ENCODE data around the gene MOB3C.

MOB3C gene

DNA sequence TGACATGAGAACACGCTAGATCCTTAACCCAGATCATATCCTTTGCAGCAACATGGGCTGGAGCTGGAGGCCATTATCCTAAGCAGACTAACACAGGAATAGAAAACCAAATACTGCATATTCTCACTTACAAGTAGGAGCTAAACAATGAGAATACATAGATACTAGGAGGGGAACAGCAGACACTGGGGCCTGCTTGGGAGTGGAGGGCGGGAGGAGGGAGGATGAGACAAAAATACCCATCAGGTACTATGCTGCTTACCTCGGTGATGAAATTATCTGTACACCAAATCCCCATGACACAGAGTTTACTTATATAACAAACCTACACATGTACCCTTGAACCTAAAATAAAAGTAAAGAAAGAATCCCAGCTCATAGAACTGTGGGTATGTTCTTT lies 1.2 kb upstream of the MOB3C start:
- peak overlapping the region; percentile 90 for H3K4me3 Mint-ChIP-seq
- peaks cover 42% of the 10 kb centered on the region for H3K4me1 Mint-ChIP-seq
- peak overlapping the region; percentile 76 for H3K27ac Mint-ChIP-seq
- H3K9me3 Mint-ChIP-seq: no peaks in the 10 kb centered on the region
- no peaks in the 10 kb centered on the region for H3K27me3 Mint-ChIP-seq
- H3K36me3 Mint-ChIP-seq: no peaks in the 10 kb centered on the region

DNA sequence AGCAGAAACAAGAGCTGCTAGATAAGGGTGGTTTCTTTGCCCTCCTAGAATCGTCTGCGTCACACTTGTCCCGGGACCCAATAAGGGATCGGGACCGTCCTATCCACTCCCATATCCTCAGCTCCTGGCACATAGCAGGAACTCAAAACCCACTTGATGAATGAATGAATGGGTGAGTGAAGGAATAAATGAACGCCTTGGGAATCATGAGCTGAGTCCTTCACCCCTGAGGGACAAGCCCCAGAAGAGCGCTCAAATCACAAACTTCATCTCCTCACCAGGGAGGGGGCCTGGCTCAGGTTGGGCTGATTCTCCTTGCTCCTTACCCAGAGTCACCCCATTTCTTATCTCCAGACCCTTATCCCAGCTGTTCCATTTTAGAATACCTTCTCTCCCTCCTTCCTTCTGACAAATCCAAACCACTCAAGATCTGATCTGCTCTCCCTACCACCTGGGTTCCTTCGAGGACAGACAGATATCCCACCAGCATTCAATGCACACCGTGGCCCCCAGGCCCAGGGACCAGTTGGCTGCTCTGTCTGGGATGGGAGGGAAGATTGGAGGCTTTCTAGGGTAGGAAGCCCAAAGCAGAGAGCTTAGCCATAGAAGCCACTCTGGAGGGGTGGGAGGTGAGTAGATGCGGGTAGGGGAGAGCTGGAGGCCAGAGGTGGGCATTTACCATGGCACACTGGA lies 643 bp upstream of the MOB3C start:
- no peaks in the 10 kb centered on the region for H3K27me3 Mint-ChIP-seq
- peak overlapping the region; percentile 90 for H3K4me3 Mint-ChIP-seq
- peak overlapping the region; percentile 89 for H3K27ac Mint-ChIP-seq
- H3K9me3 Mint-ChIP-seq: no peaks in the 10 kb centered on the region
- peaks cover 46% of the 10 kb centered on the region for H3K4me1 Mint-ChIP-seq
- H3K36me3 Mint-ChIP-seq: no peaks in the 10 kb centered on the region

- Mint-ChIP-seq H3K27ac (peak overlapping the region; percentile 65), H3K4me3 (peak overlapping the region; percentile 90), H3K27me3 (no peaks in the 10 kb centered on the region), H3K4me1 (peaks cover 54% of the 10 kb centered on the region), H3K36me3 (no peaks in the 10 kb centered on the region), H3K9me3 (no peaks in the 10 kb centered on the region)
These were observed 876 bp downstream of the MOB3C start for GRCh38 chr1:46615735-46616134.

DNA sequence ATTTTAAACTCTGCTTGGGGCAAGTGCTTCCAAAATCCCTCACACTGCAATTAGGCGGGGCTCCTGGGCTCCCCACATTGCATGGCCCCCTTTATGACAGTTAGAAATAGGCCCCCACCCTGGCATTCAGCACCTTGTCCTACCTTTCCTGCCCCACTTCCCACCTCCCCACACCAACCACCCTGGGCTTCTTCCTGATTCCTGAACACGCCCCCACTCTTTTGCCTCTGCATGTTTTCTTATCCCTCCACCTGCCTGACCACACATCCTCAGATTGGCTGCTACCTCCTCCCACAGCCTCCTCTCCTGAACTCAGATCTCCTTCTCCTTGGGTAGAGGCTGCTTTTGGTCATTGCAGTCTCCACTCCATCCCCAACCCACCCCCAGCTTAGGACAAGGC lies 1.5 kb downstream of the MOB3C start:
- H3K27ac Mint-ChIP-seq: no peak overlapping the region
- H3K9me3 Mint-ChIP-seq: no peaks in the 10 kb centered on the region
- peak overlapping the region; percentile 90 for H3K4me3 Mint-ChIP-seq
- H3K36me3 Mint-ChIP-seq: no peaks in the 10 kb centered on the region
- H3K27me3 Mint-ChIP-seq: no peaks in the 10 kb centered on the region
- H3K4me1 Mint-ChIP-seq: peaks cover 56% of the 10 kb centered on the region

- no peak overlapping the region for H3K27ac Mint-ChIP-seq
- peaks cover 61% of the 10 kb centered on the region for H3K4me1 Mint-ChIP-seq
- peak overlapping the region; percentile 47 for H3K4me3 Mint-ChIP-seq
- no peaks in the 10 kb centered on the region for H3K9me3 Mint-ChIP-seq
- H3K36me3 Mint-ChIP-seq: peaks cover 3% of the 10 kb centered on the region
- no peaks in the 10 kb centered on the region for H3K27me3 Mint-ChIP-seq
These were observed 2.0 kb downstream of the MOB3C start for GRCh38 chr1:46614604-46614984.

GRCh38 chr1:46613661-46614603 lies 2.7 kb downstream of the MOB3C start:
- H3K27ac Mint-ChIP-seq: no peak overlapping the region
- peaks cover 3% of the 10 kb centered on the region for H3K36me3 Mint-ChIP-seq
- H3K27me3 Mint-ChIP-seq: no peaks in the 10 kb centered on the region
- H3K9me3 Mint-ChIP-seq: no peaks in the 10 kb centered on the region
- peak overlapping the region; percentile 33 for H3K4me3 Mint-ChIP-seq
- H3K4me1 Mint-ChIP-seq: peaks cover 62% of the 10 kb centered on the region

GRCh38 chr1:46612937-46613660 lies 3.5 kb downstream of the MOB3C start:
- peaks cover 62% of the 10 kb centered on the region for H3K4me1 Mint-ChIP-seq
- H3K27me3 Mint-ChIP-seq: no peaks in the 10 kb centered on the region
- H3K4me3 Mint-ChIP-seq: peak overlapping the region; percentile 33
- no peak overlapping the region for H3K27ac Mint-ChIP-seq
- no peaks in the 10 kb centered on the region for H3K9me3 Mint-ChIP-seq
- peaks cover 3% of the 10 kb centered on the region for H3K36me3 Mint-ChIP-seq

DNA sequence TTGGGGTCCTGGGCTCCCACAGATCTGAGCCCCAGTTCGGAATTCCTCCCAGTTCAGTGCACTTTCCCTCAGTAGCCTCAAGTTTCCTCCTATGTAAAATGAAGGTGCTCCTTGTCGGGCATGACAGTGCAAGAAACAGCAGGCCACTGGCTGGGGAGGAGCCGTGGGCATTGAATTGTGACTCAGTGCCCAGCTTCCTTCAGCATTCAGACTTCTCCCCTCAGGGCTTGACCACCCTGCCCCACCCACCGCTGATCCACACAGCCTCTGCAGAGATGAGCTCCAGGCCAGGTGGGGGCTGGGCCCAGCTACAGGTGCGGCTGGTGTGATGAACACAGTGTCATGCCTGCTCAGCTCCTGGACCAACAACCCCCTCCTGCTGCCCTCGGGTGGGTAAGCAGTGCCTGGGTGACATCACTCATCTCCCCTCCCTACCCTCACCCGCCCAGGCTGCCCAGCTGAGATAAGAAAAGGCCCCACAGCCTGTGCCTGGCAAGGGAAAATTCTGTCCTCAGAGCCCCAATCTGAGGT lies 4.9 kb downstream of the MOB3C start:
- no peak overlapping the region for H3K4me3 Mint-ChIP-seq
- H3K27me3 Mint-ChIP-seq: no peaks in the 10 kb centered on the region
- H3K9me3 Mint-ChIP-seq: no peaks in the 10 kb centered on the region
- no peak overlapping the region for H3K27ac Mint-ChIP-seq
- H3K36me3 Mint-ChIP-seq: peaks cover 3% of the 10 kb centered on the region
- peaks cover 53% of the 10 kb centered on the region for H3K4me1 Mint-ChIP-seq

DNA sequence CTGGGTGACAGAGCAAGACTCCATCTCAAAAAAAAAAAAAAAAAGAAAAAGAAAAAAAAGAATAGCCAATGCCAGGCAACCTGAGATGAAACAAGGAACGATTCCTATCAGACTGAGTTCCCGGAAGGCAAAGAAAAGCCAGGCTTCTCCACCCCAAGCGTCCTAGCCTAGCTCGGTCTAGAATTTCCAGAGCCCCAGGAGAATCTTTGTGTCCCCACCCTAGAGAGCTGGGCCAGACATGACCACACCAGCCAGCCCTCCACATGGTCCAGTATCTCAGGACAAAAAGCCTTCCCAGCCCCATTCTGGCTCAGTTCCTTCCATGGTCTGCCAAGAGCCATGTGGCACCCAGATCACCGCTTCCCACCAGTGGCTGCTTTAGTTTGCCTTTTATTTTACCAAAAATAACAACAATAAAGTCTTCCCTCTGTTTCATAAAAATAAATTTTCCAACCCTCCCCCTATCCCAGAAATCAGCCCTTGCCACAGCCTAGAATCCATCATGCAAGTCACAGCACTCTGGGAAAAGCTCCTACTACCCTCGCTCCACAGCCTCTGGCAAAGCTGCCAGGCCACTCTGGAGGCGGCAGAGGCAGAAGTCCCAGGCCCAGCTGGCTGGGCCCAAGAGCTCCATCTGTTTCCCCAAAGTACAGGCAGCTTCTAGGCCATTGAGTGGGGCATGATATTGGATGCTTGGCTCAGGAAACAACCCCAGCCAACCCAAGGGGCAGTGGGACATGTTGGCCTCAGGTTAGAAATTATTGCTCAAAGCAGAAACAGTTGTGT lies 9.1 kb downstream of the MOB3C start:
- Mint-ChIP-seq H3K4me1 (peaks cover 50% of the 10 kb centered on the region), H3K4me3 (no peak overlapping the region), H3K27ac (no peak overlapping the region), H3K9me3 (no peaks in the 10 kb centered on the region), H3K36me3 (peaks cover 3% of the 10 kb centered on the region), H3K27me3 (no peaks in the 10 kb centered on the region)

DNA sequence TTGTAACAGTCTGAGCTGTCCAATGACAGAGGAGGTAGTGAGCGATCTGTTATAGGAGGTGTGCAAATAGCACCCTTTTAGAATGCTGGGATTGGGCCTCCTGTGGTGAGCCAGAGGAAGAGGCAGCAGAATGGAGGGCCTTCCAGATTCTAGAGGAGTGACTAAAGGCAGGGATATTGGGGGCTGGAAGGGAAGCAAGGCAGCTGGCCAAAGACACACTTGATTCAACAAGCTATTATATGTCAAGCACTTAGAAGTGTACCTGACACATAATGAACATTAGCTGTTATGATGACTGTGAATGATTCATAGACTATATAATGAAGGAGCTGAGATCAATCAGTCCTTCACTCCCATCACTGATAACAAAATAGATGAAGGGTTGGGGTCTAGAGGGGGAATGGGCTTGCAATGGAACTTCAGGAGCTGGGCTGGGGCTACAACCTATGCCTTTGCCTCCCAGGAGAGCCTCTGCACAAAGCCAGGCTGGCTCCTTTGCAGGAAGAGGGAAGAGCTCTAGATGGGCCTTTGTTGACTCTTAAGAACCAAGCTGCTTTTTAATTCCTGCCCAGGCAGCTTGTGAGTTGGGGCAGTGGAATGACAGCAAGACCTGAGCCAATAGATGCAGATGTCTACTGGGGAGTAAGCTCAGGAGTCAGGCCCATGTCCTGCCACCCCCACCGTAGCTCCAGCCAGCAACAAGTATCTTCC lies 10.2 kb downstream of the MOB3C start:
- H3K9me3 Mint-ChIP-seq: no peaks in the 10 kb centered on the region
- H3K27me3 Mint-ChIP-seq: no peaks in the 10 kb centered on the region
- H3K4me1 Mint-ChIP-seq: peaks cover 57% of the 10 kb centered on the region
- peaks cover 3% of the 10 kb centered on the region for H3K36me3 Mint-ChIP-seq
- peak overlapping the region; percentile 62 for H3K4me3 Mint-ChIP-seq
- no peak overlapping the region for H3K27ac Mint-ChIP-seq

DNA sequence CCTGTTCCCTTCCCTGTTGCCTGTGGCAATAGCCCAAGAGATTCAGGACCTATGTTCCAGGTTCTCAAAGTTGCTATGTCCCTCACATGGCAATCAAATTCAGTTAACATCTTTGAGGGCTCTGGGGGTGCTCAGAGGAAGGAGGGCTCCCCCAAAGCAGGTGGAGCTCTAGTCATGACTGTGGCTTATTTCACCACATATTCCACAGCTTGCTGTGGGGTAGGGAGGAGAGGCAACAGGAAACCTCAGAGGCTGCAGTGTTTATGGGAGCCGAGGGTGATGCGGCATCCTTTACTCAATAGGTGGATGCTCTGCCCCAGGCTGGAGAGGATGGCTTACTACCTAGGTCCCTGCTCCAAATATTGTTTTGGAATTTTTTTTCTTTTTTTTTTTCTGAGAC lies 11.4 kb downstream of the MOB3C start:
- Mint-ChIP-seq H3K4me3 (peak overlapping the region; percentile 96), H3K4me1 (peaks cover 57% of the 10 kb centered on the region), H3K27ac (peak overlapping the region; percentile 77), H3K27me3 (no peaks in the 10 kb centered on the region), H3K36me3 (peaks cover 3% of the 10 kb centered on the region), H3K9me3 (no peaks in the 10 kb centered on the region)

GRCh38 chr1:46603858-46604549 lies 12.6 kb downstream of the MOB3C start, which contains the start of gene MKNK1:
TSS of gene MKNK1 (minus strand) at chr1:46604268. CDS start at chr1:46583327, 20,941 bp downstream.
- no peaks in the 10 kb centered on the region for H3K36me3 Mint-ChIP-seq
- H3K4me3 Mint-ChIP-seq: peak within 1 kb of the TSS; percentile 96
- H3K9me3 Mint-ChIP-seq: no peaks in the 10 kb centered on the region
- H3K27me3 Mint-ChIP-seq: no peaks in the 10 kb centered on the region
- peak within 1 kb of the TSS; percentile 96 for H3K27ac Mint-ChIP-seq
- H3K4me1 Mint-ChIP-seq: peaks cover 63% of the 10 kb centered on the region

GRCh38 chr1:46603481-46603857 lies 13.1 kb downstream of the MOB3C start:
- Mint-ChIP-seq H3K36me3 (no peaks in the 10 kb centered on the region), H3K27ac (no peak overlapping the region), H3K27me3 (no peaks in the 10 kb centered on the region), H3K4me1 (peaks cover 67% of the 10 kb centered on the region), H3K9me3 (no peaks in the 10 kb centered on the region), H3K4me3 (peak overlapping the region; percentile 96)
